PC-3 (cell line): ENCODE measurements around the gene GSDME. TPM values are rescaled to one million over a fixed set of nuclear protein-coding genes. Genes with fewer than 3 reads are reported as not detected.

Experiments
- ATAC-seq: fragments of 200-7000 bp; cut with Tn5 transposase; 2 replicates; pipeline ENCODE4 v1.9.1; 2020; ENCODE audit warnings: mild to moderate bottlenecking, moderate library complexity
- BruUV-seq: library from RNA; stranded (reverse); fragments of 400-500 nt; replicated peaks from 2 replicates; lab custom pipeline; 2021; lab: Mats Ljungman, UMichigan
- CTCF ChIA-PET: fragments of 300-600 bp; sonication (Branson Sonifier 250); formaldehyde crosslinking; loops from one replicate; lab custom pipeline; 2022; ENCODE audit warnings: antibody characterized with exemption; lab: Charles Lee
- POLR2A ChIA-PET: fragments of 300-600 bp; sonication (Branson Sonifier 250); formaldehyde crosslinking; loops from one replicate; lab custom pipeline; 2022; ENCODE audit warnings: antibody characterized with exemption; ENCODE audit not compliant: unreplicated experiment; lab: Charles Lee
- DNase-seq: peaks from one replicate; pipeline ENCODE4 v3.0.0-alpha.2; 2015
- H2AFZ ChIP-seq: fragments of 300-600 bp; sonication (generic); 2 replicates; pipeline ENCODE4 v1.6.0; 2016; ENCODE audit warnings: antibody characterized with exemption, low read length
- H3F3A ChIP-seq: fragments of 300-600 bp; sonication (generic); one replicate; pipeline ENCODE4 v1.6.0; 2017; ENCODE audit warnings: antibody characterized with exemption, low read length, control low read depth, mild to moderate bottlenecking; ENCODE audit not compliant: unreplicated experiment
- H3K27ac ChIP-seq: fragments of 300-600 bp; sonication (generic); 2 replicates; pipeline ENCODE4 v1.5.1; 2016; ENCODE audit warnings: mild to moderate bottlenecking, low read length
- H3K27me3 ChIP-seq: fragments of 300-600 bp; sonication (generic); 2 replicates; pipeline ENCODE4 v1.6.1; 2016; ENCODE audit warnings: low read length, mixed read lengths
- H3K36me3 ChIP-seq: fragments of 300-600 bp; sonication (generic); 2 replicates; pipeline ENCODE4 v1.6.1; 2016; ENCODE audit warnings: low read depth, mixed run types, low read length, mixed read lengths
- H3K4me1 ChIP-seq: fragments of 300-600 bp; sonication (generic); 2 replicates; pipeline ENCODE4 v1.5.1; 2016; ENCODE audit warnings: low read length; ENCODE audit not compliant: insufficient read depth
- H3K4me2 ChIP-seq: fragments of 300-600 bp; sonication (generic); 2 replicates; pipeline ENCODE4 v1.6.0; 2016; ENCODE audit warnings: low read length
- H3K4me3 ChIP-seq: fragments of 300-600 bp; sonication (generic); 2 replicates; pipeline ENCODE4 v1.5.1; 2016; ENCODE audit warnings: mild to moderate bottlenecking, low read length, mixed read lengths
- H3K79me2 ChIP-seq: fragments of 300-600 bp; sonication (generic); 2 replicates; pipeline ENCODE4 v1.6.1; 2017; ENCODE audit warnings: low read length, mixed read lengths
- H3K9ac ChIP-seq: fragments of 300-600 bp; sonication (generic); 2 replicates; pipeline ENCODE4 v1.6.0; 2016; ENCODE audit warnings: mild to moderate bottlenecking, low read length
- H3K9me2 ChIP-seq: fragments of 300-600 bp; sonication (generic); replicated peaks from 2 replicates; pipeline ENCODE4 v1.6.1; 2016; ENCODE audit warnings: mixed run types, low read length, mixed read lengths
- H3K9me3 ChIP-seq: fragments of 300-600 bp; sonication (generic); 2 replicates; pipeline ENCODE4 v1.6.1; 2016; ENCODE audit warnings: low read length, mixed read lengths
- H4K20me1 ChIP-seq: fragments of 300-600 bp; sonication (generic); 2 replicates; pipeline ENCODE4 v1.6.1; 2016; ENCODE audit warnings: low read length, mixed read lengths
- CTCF ChIP-seq: fragments of 300-600 bp; sonication (generic); conservative IDR thresholded peaks from 2 replicates; pipeline ENCODE4 v1.5.1; 2017; ENCODE audit warnings: antibody characterized with exemption, low read depth, mild to moderate bottlenecking, low read length
- EZH2 ChIP-seq: fragments of 300-600 bp; sonication (generic); IDR thresholded peaks from one replicate; pipeline ENCODE4 v1.6.1; 2017; ENCODE audit warnings: antibody characterized with exemption, mild to moderate bottlenecking, low read length; ENCODE audit not compliant: unreplicated experiment
- EZH2phosphoT487 ChIP-seq: fragments of 300-600 bp; sonication (generic); IDR thresholded peaks from 2 replicates; pipeline ENCODE4 v1.6.1; 2018; ENCODE audit warnings: mild to moderate bottlenecking, antibody characterized with exemption, low read length, borderline replicate concordance
- intact Hi-C: fragments of 100-400 bp; cut with micrococcal nuclease; formaldehyde crosslinking; loops from 2 replicates; pipeline ENCODE4 v1.9.0; 2023
- total RNA-seq: library from RNA; depleted of rRNA; stranded (reverse); fragments of >200 nt; gene quantifications from 2 replicates; pipeline ENCODE4 v1.2.3, GENCODE V29; 2014

Gene GSDME
- total RNA-seq, 1 experiment from 2014 or later = 12.0 TPM

GRCh38 chr7:24799506-24799905 lies 42.2 kb upstream of the GSDME start:
- POLR2A ChIA-PET = no interaction called here
- ATAC-seq = no peak

GRCh38 chr7:24798261-24798660 lies 41.0 kb upstream of the GSDME start:
- CTCF ChIA-PET = no interaction called here

More at GRCh38 chr7:24799506-24799905, 42.2 kb upstream of the GSDME start:
- Histone ChIP-seq H3K4me2 (no peak overlapping the region), H3K36me3 (peaks cover 5% of the 10 kb centered on the region; the same call in 1 of the 2 replicates), H3K27me3 (no peaks in the 10 kb centered on the region), H3K79me2 (no peaks in the 10 kb centered on the region), H3K4me3 (no peak overlapping the region), H3K9me2 (no peaks in the 10 kb centered on the region), H3K27ac (no peak overlapping the region), H3K9ac (no peak overlapping the region), H3F3A (no peaks in the 10 kb centered on the region), H4K20me1 (no peaks in the 10 kb centered on the region), H2AFZ (no peak overlapping the region), H3K9me3 (no peaks in the 10 kb centered on the region), H3K4me1 (no peaks in the 10 kb centered on the region)
- no peak for DNase-seq
- no TSS peak for BruUV-seq
- intact Hi-C loops = no loop called here
- TF ChIP-seq CTCF = no peak
- TF ChIP-seq EZH2 = no peak
- no peak for TF ChIP-seq EZH2phosphoT487
- CTCF ChIA-PET = no interaction called here

More at GRCh38 chr7:24798261-24798660, 41.0 kb upstream of the GSDME start:
- BruUV-seq = no TSS peak
- peaks cover 5% of the 10 kb centered on the region; the same call in 1 of the 2 replicates for H3K36me3 ChIP-seq
- H3K4me3 ChIP-seq = no peak overlapping the region
- no peak overlapping the region for H3K4me2 ChIP-seq
- no peaks in the 10 kb centered on the region for H3F3A ChIP-seq
- no peak overlapping the region for H3K27ac ChIP-seq
- TF ChIP-seq EZH2 (no peak), CTCF (no peak), EZH2phosphoT487 (no peak)
- no peak for DNase-seq
- no peaks in the 10 kb centered on the region for H3K9me3 ChIP-seq
- no peak for ATAC-seq
- no peaks in the 10 kb centered on the region for H3K79me2 ChIP-seq
- intact Hi-C loops = no loop called here
- no peaks in the 10 kb centered on the region for H3K9me2 ChIP-seq
- no peak overlapping the region for H3K9ac ChIP-seq
- H3K27me3 ChIP-seq = no peaks in the 10 kb centered on the region
- no peaks in the 10 kb centered on the region for H3K4me1 ChIP-seq
- H4K20me1 ChIP-seq = no peaks in the 10 kb centered on the region
- H2AFZ ChIP-seq = no peak overlapping the region
- POLR2A ChIA-PET = no interaction called here
